NCI-H2227 treated with DMSO at 0.1 percent for 48 hours (cell line): Measurements from ENCODE around the gene SERPING1.

Source experiments
- DNase-seq: peaks from one replicate; lab custom pipeline; 2025; lab: John Stamatoyannopoulos, UW

Gene SERPING1

DNA sequence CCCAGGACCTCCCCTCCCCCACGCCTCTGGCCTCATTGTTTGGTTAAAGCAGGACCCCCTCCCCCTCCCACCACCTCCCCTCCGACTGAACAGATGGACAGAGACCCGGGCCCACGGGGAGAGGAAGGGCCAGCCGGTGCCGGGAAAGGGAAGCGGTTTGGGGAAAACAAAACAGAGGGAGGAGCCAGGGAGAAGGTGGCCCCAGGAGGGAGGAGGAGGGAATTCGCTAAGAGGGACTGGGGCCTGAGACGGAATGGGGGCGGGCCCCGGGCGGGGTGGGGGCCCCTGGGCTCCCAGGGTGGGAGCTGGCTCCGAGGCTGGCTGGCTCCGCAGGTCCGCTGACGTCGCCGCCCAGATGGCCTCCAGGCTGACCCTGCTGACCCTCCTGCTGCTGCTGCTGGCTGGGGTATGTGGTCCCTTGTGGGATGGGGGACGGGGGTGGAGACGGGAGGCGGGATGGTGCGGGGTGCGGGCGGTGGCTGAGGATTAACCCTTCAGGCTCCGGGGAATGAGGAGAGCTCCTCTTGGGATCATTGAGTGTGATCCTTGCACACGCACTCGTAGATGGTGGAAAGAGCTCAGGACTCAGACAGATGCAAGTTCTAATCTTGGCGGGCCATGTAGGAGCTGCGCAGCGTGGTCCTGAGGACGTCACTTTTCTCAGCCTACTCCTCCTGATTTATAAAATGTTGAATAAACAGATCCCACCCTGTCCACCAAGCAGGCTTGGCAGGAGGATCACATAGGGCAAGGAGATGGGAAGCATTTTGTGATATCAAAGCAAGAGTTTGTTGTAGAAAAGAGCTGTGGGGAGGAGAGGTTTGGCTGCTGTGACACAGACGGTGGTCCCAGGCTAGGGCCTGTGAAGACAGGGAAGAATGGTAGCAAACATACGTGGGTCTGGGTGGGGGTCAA lies 688 bp downstream of the SERPING1 start:
- DNase-seq, result peak; percentile 65

DNA sequence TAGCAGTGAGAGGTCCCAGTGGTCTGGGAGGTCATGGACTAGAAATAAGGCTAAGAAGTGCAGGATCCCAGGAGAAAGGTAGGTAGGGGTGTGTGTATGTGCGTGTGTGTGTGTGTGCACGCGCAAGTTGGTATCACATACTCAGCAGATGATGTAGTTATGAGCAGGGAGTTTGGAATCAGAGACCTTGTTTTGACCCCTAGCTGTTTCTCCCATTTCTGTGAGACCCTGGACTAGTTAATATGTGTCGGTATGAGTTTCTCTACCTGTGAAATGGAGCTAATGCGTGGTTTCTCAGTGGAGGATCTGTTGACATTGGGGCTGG lies 1.3 kb downstream of the SERPING1 start:
- DNase-seq, result no peak

DNA sequence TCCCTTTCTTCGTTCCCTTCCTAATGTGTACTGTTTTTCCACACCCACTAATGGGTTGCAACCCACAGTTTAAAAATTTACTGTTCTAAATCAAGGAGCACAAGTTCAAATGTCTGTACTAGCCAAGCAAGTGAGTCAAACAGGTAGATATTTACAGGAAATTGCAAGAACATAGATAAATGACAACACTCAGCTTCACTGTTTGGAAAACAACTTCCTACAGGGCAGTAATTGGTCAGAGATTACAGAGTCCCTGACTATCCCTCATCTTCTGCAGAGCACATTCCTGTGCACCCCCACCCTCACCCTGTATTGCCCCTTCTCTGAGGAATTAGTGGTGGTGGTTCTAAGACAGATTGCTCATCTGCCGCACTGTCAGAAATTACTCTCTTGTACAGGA lies 1.9 kb downstream of the SERPING1 start:
- no peak for DNase-seq

DNA sequence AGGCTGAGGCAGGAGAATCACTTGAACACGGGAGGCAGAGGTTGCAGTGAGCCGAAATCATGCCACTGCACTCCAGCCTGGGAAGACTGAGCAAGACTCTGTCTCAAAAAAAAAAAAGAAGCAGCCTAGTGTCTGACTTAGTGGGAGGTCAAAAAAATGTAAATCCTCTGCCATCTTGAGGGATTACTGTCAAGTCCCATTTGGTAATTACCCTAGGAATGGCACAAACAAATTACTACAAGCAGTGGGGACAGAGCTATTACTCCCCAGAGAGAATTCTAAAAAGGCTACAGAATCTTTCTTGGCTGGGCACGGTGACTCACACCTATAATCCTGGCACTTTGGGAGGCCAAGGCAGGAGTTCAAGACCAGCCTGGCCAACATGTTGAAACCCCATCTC lies 3.8 kb downstream of the SERPING1 start:
- no peak for DNase-seq

DNA sequence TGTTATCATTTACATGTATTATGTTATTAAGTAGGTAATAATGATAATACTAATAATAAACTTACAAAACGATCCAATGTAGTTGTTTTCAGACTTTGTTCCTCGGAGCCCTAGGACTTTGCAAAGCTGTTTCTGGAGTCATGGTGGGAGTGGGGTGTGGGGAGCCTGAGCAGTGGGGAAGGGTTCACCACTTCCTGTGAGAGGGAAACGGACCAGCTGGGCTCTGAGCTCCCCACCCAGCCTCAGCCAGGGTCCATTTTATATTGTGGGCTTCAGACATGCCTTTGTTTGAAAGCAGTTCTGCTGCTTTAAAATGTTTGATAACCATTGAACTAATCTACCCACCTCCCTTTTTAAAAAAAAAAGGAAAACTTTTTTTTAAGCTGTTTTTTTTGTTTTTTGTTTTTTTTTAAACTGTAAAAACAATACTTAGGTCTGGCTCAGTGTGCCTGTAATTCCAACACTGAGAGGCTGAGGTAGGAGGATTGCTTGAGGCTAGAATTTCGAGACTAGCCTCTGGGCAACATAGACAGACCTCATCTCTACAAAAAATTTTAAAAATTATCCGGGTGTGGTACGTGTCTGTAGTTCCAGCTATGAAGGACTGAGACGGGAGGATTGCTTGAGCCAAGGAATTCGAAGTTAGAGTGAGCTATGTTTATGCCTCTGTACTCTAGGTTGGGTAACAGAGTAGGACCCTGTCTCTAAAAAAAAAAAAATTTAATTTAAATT lies 7.0 kb downstream of the SERPING1 start:
- DNase-seq, result no peak

DNA sequence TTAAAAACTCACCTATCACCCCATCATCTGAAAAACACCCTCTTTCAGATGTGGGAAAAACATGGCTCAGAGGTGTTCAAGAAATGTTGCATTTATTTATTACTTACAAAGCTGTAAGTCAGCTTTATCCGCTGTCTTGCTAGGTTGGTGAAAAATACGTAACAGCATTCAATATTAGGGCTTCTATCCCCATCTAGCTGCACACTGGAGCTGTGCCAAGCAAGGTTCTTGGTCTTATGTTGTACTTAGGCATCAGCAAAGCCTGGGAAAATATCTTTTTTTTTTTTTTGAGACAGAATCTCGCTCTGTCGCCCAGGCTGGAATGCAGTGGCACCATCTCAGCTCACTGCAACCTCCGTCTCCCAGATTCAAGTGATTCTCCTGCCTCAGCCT lies 7.5 kb downstream of the SERPING1 start:
- DNase-seq, result no peak

DNA sequence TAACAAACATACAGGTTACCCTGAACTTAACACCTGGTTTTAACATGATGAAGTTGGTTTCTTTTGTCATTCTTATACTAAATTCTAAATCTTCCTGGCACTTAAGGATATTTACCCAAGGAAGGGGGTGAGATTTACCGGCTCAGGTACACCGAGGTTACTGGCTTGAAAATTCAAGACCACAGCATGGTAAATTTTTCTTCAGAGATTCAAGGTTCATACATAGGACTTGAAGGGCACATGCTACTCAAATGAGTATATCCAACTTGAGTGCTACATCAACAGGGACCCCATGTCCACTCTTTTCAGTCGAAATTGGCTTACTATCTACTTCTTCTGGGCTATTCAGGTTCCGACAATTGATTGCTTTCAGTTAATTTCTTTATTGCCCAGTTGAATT lies 12.7 kb downstream of the SERPING1 start:
- no peak for DNase-seq

DNA sequence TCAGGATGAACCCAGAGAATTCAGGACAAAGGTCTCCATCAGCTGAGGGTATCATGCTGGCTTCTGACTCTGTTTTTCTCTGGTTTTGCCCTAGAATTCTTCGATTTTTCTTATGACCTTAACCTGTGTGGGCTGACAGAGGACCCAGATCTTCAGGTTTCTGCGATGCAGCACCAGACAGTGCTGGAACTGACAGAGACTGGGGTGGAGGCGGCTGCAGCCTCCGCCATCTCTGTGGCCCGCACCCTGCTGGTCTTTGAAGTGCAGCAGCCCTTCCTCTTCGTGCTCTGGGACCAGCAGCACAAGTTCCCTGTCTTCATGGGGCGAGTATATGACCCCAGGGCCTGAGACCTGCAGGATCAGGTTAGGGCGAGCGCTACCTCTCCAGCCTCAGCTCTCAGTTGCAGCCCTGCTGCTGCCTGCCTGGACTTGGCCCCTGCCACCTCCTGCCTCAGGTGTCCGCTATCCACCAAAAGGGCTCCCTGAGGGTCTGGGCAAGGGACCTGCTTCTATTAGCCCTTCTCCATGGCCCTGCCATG lies 16.8 kb downstream of the SERPING1 start:
- no peak for DNase-seq

DNA sequence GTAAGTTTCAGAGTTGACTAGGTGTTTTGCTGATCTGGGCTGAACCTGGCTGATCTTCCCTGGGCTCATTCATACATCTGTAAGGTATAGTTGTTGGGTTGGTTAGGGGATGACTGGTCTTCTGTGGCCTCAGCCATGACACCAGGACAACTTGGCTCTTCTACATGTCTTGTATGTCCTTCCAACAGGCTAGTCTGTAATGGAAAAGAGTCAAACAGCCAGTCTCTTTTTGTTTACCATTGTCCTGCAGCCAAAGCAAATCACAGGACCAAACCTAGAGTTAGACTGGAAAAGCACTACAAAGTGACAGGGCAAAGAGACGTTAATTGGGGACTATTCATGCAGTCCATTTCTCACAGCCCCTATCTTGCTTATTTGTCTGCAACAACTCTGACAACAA lies 17.8 kb downstream of the SERPING1 start:
- no peak for DNase-seq

DNA sequence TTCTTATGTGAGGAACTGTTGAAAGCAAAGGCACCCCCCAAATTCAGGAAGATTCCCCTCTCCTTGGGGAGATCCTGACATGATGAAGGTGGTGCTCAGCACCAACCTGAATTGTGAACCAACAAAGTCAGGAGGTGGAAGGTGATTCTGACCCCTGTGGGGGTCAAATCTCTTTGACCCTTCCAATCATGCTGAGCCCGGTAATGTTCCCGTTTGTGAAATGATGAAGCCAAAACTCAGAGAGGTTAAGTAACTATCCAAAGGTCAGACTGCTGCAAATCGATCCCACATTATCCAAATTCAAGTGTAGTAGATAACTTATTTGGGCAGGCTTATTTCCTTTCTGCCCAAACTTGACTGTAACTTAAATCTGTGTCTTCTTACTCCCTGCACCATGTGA lies 19.1 kb downstream of the SERPING1 start:
- no peak for DNase-seq

DNA sequence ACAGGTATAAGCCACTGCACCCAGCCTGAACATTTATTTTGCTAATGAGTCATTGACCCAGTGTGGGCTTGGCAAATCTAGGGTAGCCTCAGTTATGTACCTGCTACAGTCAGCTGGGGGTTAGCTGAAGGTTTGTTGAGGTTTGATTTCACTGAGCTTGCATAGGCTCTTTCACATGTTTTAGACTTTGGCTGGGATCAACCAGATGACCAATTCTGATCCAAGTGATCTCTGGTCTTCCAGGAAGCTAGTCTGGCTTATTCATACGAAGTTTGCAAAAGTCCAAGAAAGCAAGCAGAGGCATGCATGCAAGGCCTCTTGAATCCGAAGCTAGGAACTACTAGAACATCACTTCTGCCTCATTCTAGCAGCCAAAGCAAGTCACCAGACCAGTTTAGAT lies 21.0 kb downstream of the SERPING1 start:
- no peak for DNase-seq

DNA sequence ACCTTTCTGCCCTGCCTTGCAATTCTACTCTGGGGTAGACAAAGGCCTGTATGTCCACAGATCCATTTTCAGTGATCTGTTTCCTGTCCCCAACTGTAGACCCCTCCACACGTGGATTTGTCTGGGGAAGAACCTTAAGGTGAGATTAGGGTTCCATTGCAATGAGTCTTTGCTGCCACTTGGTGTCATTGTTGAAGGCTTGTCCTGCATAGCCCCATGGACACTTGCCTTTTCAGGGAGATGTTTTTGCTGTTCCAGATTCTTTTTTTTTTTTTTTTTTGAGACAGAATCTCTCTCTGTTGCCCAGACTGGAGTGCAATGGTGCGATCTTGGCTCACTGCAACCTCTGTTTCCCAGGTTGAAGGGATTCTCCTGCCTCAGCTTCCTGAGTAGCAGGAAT lies 21.8 kb downstream of the SERPING1 start:
- DNase-seq, result no peak

DNA sequence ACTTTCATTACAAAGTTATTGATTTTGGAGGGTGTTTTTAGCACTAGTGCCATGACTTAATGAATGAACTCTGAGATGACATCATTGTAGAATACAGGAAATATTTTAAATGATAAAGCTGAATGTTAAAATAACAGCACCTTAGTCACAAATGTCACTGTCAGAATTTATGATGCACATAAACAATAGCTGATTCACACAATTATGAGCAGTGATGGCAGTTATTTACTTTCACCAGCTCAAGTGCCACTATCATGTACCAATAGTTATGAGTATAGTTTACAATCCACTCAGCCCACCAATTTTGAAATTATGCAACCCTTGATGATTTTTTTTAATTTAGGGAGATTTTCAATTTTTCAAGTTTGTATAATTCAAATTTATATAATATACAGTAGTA lies 23.0 kb downstream of the SERPING1 start:
- no peak for DNase-seq

DNA sequence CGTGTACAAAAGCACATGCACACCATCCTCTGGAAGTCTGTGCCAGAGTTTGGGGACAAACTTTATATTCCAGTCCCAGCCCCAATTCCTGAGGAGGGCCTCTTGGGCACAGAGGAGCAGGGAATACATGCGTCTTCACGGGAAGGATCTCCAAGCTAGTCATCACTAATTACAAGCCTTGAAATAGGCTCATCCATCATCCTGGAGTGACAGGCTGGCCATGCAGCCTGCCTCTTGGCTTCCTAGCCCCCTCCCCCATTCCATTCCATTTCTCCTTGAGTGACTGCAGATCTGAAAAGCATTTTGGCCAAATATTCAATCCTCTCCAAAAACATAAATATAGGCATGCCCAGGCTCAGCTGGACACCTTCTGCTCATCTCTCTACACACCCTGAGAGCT lies 24.8 kb downstream of the SERPING1 start:
- DNase-seq, result peak; percentile 89

DNA sequence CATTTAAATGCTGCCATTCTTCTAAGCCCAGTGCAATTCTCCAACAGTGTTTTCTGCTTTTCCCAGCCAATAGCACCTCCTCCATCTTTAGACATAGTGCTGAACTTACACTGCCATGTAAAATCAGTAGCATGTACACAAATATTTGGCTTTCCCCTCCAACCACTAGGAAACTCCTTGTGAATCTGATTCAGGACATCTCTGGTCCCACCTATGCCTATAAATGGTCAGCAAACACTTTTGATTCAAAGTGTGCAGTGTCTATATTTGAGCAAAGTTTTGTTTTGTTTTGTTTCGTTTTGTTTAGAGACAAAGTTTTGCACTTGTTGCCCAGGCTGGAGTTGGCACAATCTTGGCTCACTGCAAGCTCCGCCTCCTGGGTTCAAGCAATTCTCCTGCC lies 27.4 kb downstream of the SERPING1 start:
- no peak for DNase-seq

DNA sequence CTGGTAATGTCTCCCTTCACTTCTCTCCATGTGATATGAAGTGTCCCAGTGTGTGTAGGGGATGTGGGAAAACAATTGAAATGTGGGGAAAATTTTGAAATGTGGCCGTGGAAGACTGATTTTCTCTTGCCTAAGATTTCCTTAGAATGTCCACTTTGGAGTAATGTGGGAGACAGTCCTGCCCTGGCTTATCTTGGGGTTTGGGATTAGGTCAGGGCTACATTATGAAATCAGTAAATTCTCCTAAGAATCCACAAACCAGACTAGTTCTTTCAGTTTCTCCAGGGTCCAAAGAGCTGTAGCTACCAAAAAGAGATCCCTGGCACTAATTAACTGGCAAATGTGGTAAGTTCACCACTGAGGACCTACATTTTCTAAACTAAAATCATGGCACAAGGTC lies 29.4 kb downstream of the SERPING1 start:
- no peak for DNase-seq

DNA sequence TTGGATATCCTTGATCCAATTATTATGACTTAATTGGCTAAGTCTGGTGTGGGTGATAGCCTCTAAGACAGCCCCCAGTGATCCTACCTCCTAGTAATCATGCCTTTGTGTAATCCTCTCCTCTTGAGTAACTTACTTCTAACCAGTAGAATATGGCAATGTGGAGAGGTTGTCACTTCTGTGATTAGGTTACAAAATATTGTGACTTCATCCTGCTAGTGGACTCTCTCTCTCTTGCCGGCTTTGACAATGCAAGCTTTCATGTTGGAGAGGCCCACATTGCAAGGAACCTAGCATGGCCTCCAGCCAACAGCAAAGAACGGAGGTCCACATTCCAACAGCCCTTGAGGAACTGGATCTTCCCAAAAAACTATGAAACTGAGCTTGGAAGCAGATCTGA lies 32.7 kb downstream of the SERPING1 start:
- no peak for DNase-seq

DNA sequence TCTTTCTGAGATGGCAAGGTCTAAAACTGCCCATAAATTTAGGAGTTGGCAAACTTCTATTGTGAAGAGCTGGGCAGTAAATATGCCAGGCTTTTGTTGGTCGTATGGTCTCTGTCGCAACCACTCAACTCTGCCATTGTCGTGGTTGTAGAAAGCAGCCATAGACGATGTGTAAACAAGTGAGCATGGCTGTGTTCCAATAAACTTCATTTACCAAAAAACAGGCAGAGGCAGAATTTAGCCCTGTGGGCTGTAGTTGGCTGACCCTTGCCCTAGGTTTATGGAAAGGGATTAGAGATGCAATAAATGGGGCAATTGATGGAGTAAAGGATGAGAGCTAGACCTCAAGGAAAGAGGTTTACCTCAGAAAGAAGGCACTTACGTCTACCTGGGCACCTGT lies 34.6 kb downstream of the SERPING1 start:
- no peak for DNase-seq

DNA sequence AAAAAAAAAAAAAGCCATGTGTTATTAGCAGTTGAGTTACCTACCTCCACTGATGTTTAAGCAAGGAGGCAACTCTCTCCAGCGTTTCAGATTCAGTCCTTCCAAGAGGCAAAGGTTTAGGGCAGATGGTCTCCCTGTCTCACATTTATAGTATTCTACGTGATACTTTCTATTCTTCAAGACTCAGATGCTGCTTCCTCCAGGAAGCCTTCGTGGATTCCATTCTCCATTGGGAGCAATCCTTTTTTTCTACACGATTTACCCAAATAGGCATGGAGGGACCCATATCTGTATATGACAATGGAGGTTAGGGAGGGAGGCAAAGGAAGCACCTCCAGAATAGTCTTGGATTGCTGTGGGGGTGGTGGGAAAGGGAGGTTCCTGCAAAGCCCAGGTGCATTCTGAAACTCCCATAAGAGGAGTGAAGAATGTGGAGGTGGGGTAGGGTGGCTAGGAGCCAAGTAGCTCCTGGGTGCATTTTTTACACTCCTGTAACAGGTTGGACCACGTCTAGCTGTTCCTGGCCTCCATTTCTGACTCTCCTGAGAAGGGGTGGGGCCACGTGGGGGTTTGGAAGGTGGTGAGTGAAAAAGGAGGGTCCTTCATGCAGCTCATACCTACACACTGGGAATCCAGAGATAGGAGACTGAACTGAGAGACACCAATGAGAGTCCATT lies 36.0 kb downstream of the SERPING1 start:
- DNase-seq, result no peak

DNA sequence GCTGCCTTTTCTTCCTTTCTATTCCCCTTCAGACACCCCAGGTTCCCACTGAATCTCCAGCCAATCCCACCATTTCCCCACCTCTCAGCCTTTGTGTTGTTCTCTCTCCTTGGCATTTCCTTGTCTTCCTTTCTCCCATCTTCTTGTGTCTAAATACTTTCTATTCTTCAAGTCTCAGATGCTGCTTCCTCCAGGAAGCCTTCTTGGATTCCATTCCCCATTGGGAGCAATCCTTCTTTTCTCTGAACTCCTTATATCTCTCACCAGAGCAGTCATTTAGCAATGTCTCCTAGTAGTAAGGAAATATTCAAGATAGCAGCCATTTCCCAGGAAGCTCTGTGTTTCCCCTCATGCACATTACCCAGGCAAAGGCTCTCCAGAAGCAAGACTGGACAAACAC lies 36.8 kb downstream of the SERPING1 start:
- no peak for DNase-seq

DNA sequence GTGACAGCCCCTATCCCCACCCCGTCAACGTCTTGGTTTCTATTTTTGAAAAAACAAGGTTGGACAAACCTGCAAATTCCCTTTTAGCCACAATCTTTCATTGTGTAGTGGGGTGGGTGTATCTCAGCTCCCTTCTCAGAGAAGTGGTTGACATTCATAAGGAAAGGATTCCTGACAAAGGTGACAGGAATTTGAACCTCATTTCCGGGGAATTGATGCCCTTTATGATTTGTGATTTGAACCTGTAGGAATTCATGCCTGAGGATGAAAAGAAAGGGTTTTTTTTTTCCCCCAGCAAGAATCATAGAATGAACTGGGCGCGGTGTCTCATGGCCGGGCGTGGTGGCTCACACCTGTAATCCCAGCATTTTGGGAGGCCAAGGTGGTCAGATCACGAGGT lies 37.8 kb downstream of the SERPING1 start:
- DNase-seq, result no peak

DNA sequence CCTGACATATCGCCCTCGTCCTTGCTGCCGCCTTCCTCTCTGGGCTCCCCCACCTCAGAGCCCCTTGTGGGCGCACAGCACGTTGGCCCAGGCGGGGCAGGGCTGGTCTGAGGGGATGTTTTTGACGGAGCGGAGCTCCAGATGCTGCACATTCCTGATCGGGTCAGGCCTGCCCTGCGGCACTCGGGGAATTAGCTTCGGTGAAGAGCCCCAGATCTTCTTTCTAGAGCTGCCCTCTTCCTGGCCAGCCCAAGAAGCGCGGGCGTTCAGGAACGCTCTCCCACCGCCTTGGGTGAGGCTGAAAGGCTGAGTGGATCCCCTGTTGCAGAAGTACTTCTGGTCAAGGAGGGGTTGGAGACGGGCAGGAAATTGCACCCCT lies 40.1 kb downstream of the SERPING1 start:
- no peak for DNase-seq
